ENCODE measurements around the gene ART1. TPM values are rescaled to one million over a fixed set of nuclear protein-coding genes. Genes with fewer than 3 reads are reported as not detected.
"Not testable (repeated sequence)": the region's sequence is repeated elsewhere in the genome, so short reads cannot be mapped to it uniquely, and the experiment has no call there.

Gene ART1
- total RNA-seq, 1 donor, result not detected

DNA sequence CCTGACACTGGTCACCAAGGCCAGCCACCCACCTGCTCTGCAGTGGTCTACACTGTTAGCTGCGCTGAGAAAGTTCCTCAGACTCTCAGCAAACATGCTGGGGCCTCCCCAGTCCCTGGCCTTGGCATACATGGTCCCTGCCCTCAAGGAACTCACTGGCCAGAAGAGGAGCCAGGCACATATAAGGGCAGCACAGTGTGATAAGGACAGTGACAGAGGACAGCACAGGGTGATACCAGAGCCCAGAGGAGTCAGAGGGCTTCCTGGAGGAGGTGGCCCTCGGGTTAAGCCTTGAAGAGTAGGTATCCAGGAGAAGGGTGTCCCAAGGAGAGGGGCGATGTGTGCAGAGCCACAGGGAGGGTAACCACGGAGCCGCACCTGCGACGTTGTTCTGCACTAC, 624 bp downstream of the ART1 start:
- Histone ChIP-seq H3K4me1 (ENCODE audit: insufficient read depth, low read length) (peaks cover 8% of the 10 kb centered on the region), H2AFZ (ENCODE audit: low read length) (no peak overlapping the region), H3K79me2 (ENCODE audit: insufficient read depth, low read length) (no peaks in the 10 kb centered on the region), H3K4me3 (ENCODE audit: insufficient read depth, low read length) (no peak overlapping the region), H3K27me3 (ENCODE audit: insufficient read depth, low read length) (peaks cover 46% of the 10 kb centered on the region), H3K36me3 (ENCODE audit: insufficient read depth, low read length) (no peaks in the 10 kb centered on the region), H3K27ac (ENCODE audit: low read depth, low read length) (no peak overlapping the region), H4K20me1 (ENCODE audit: insufficient read depth, low read length) (no peaks in the 10 kb centered on the region), H3K4me2 (ENCODE audit: insufficient read depth, low read length) (no peak overlapping the region), H3K9me3 (ENCODE audit: low read depth, low read length) (no peaks in the 10 kb centered on the region)
- DNase-seq (ENCODE audit: insufficient read length, low spot score, missing footprints), result no peak
- TF ChIP-seq, protein P1, sequence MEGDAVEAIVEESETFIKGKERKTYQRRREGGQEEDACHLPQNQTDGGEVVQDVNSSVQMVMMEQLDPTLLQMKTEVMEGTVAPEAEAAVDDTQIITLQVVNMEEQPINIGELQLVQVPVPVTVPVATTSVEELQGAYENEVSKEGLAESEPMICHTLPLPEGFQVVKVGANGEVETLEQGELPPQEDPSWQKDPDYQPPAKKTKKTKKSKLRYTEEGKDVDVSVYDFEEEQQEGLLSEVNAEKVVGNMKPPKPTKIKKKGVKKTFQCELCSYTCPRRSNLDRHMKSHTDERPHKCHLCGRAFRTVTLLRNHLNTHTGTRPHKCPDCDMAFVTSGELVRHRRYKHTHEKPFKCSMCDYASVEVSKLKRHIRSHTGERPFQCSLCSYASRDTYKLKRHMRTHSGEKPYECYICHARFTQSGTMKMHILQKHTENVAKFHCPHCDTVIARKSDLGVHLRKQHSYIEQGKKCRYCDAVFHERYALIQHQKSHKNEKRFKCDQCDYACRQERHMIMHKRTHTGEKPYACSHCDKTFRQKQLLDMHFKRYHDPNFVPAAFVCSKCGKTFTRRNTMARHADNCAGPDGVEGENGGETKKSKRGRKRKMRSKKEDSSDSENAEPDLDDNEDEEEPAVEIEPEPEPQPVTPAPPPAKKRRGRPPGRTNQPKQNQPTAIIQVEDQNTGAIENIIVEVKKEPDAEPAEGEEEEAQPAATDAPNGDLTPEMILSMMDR (IDR thresholded peaks at IDR 0.05; ENCODE audit: extremely low read depth, low read depth, low read length), result no peak

DNA sequence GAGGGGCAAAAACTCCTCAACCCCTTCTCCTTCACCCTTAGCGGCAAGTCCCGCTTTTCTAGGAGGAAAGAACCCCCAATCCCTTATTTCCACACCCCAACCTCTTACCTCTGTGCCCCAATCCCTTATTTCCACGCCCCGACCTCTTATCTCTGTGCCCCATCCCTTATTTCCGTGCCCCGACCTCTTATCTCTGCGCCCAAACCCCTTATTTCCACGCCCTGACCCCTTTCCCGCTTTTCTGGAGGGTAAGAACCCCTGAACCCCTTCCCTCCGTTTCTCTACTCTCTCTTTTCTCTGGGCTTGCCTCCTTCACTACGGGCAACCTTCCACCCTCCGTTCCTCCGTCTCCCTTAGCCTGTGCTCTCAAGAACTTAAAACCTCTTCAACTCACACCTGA, 3.9 kb downstream of the ART1 start:
- not testable (repeated sequence) for DNase-seq (ENCODE audit: insufficient read length, low spot score, missing footprints)

DNA sequence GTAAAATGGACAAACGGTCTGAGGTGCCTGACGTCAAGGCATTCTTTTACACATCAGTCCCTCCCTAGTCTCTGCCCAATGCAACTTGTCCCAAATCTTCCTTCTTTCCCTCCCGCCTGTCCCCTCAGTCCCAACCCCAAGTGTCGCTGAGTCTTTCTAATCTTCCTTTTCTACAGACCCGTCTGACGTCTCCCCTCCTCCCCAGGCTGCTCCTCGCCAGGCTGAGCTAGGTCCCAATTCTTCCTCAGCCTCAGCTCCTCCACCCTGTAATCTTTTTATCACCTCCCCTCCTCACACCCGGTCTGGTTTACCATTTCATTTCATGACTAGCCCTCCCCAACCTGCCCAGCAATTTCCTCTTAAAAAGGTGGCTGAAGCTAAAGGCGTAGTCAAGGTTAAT, 4.4 kb downstream of the ART1 start:
- H4K20me1 ChIP-seq (ENCODE audit: insufficient read depth, low read length); H2AFZ ChIP-seq (ENCODE audit: low read length); DNase-seq (ENCODE audit: insufficient read length, low spot score, missing footprints); H3K4me2 ChIP-seq (ENCODE audit: insufficient read depth, low read length); H3K36me3 ChIP-seq (ENCODE audit: insufficient read depth, low read length); H3K9me3 ChIP-seq (ENCODE audit: low read depth, low read length); H3K4me1 ChIP-seq (ENCODE audit: insufficient read depth, low read length); H3K27ac ChIP-seq (ENCODE audit: low read depth, low read length); H3K79me2 ChIP-seq (ENCODE audit: insufficient read depth, low read length); H3K4me3 ChIP-seq (ENCODE audit: insufficient read depth, low read length): not testable (repeated sequence)
- peaks cover 20% of the 10 kb centered on the region for H3K27me3 ChIP-seq (ENCODE audit: insufficient read depth, low read length)

More for the DNA sequence above, 3.9 kb downstream of the ART1 start:
- not testable (repeated sequence) for H2AFZ ChIP-seq (ENCODE audit: low read length); H3K4me2 ChIP-seq (ENCODE audit: insufficient read depth, low read length); H3K27ac ChIP-seq (ENCODE audit: low read depth, low read length); H3K4me1 ChIP-seq (ENCODE audit: insufficient read depth, low read length); H3K36me3 ChIP-seq (ENCODE audit: insufficient read depth, low read length); H4K20me1 ChIP-seq (ENCODE audit: insufficient read depth, low read length); H3K4me3 ChIP-seq (ENCODE audit: insufficient read depth, low read length); H3K79me2 ChIP-seq (ENCODE audit: insufficient read depth, low read length); H3K9me3 ChIP-seq (ENCODE audit: low read depth, low read length)
- H3K27me3 ChIP-seq (ENCODE audit: insufficient read depth, low read length), result peaks cover 22% of the 10 kb centered on the region

DNA sequence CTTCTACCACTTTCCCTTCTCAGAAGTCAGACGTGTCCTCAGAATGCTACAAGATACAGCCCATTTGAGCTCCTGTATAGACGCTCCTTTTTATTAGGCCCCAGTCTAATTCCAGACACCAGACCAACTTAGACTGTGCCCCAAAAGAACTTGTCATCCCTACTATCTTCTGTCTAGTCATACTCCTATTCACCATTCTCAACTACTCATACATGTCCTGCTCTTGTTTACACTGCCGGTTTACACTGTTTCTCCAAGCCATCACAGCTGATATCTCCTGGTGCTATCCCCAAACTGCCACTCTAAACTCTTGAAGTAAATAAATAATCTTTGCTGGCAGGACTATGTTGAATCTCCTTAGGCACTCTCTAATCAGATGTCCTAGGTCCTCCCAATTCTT, 7.6 kb downstream of the ART1 start:
- H3K27me3 ChIP-seq (ENCODE audit: insufficient read depth, low read length), result peaks cover 21% of the 10 kb centered on the region
- H3K4me2 ChIP-seq (ENCODE audit: insufficient read depth, low read length); H2AFZ ChIP-seq (ENCODE audit: low read length); H3K36me3 ChIP-seq (ENCODE audit: insufficient read depth, low read length); H3K27ac ChIP-seq (ENCODE audit: low read depth, low read length); H3K4me1 ChIP-seq (ENCODE audit: insufficient read depth, low read length); H3K9me3 ChIP-seq (ENCODE audit: low read depth, low read length); H3K4me3 ChIP-seq (ENCODE audit: insufficient read depth, low read length); H3K79me2 ChIP-seq (ENCODE audit: insufficient read depth, low read length); H4K20me1 ChIP-seq (ENCODE audit: insufficient read depth, low read length); DNase-seq (ENCODE audit: insufficient read length, low spot score, missing footprints): not testable (repeated sequence)

DNA sequence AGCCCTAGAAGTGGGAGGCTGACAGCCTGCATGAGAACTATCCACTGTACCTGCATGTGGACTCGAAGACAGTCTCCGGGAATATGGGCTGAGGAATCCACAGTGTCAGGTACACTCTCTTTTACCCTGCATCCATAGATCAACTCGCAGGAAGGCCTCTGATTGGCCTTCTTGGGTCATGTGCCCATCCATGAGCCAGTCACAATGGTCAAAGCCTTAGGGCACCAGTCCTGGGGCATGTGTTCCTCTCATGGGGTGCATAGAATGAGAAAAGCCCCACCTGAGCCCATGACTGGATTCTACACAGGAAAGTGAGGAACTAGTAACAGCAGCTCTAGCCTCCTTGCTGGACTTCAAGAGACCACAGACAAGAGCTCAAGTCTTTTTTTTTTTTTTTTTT, 10.6 kb downstream of the ART1 start:
- Histone ChIP-seq H3K36me3 (ENCODE audit: insufficient read depth, low read length) (no peaks in the 10 kb centered on the region), H3K4me3 (ENCODE audit: insufficient read depth, low read length) (no peak overlapping the region), H3K9me3 (ENCODE audit: low read depth, low read length) (no peaks in the 10 kb centered on the region), H3K4me2 (ENCODE audit: insufficient read depth, low read length) (no peak overlapping the region), H3K27me3 (ENCODE audit: insufficient read depth, low read length) (peaks cover 10% of the 10 kb centered on the region), H3K27ac (ENCODE audit: low read depth, low read length) (no peak overlapping the region), H4K20me1 (ENCODE audit: insufficient read depth, low read length) (no peaks in the 10 kb centered on the region), H2AFZ (ENCODE audit: low read length) (no peak overlapping the region), H3K4me1 (ENCODE audit: insufficient read depth, low read length) (no peaks in the 10 kb centered on the region), H3K79me2 (ENCODE audit: insufficient read depth, low read length) (no peaks in the 10 kb centered on the region)
- TF ChIP-seq, protein P1 (IDR thresholded peaks at IDR 0.05; ENCODE audit: extremely low read depth, low read depth, low read length), result no peak
- DNase-seq (ENCODE audit: insufficient read length, low spot score, missing footprints), result no peak

DNA sequence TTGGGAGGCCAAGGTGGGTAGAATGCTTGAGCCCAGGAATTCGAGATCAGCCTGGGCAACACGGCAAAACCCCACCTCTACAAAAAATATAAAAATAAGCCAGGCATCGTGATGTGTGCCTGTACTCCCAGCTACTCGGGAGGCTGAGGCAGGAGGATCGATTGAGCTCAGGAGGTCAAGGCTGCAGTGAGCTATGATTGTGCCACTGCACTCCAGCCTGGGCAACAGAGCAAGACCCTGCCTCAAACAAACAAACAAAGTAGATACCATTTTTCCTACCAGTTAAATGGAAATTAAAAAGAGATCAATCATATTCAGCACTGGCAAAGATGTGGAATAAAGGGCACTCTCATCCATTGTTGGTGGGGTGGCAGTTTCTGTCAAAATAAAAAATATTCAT, 12.4 kb downstream of the ART1 start:
- peaks cover 10% of the 10 kb centered on the region for H3K27me3 ChIP-seq (ENCODE audit: insufficient read depth, low read length)
- DNase-seq (ENCODE audit: insufficient read length, low spot score, missing footprints); H3K4me1 ChIP-seq (ENCODE audit: insufficient read depth, low read length); H2AFZ ChIP-seq (ENCODE audit: low read length); H3K9me3 ChIP-seq (ENCODE audit: low read depth, low read length); H3K4me3 ChIP-seq (ENCODE audit: insufficient read depth, low read length); H3K36me3 ChIP-seq (ENCODE audit: insufficient read depth, low read length); H3K79me2 ChIP-seq (ENCODE audit: insufficient read depth, low read length); H3K4me2 ChIP-seq (ENCODE audit: insufficient read depth, low read length); H3K27ac ChIP-seq (ENCODE audit: low read depth, low read length); H4K20me1 ChIP-seq (ENCODE audit: insufficient read depth, low read length): not testable (repeated sequence)

Measured in osteoblast (primary cell).